H4 (cell line): ENCODE results near the gene RASSF1. TPM values are rescaled to one million over a fixed set of nuclear protein-coding genes. Genes with fewer than 3 reads are reported as not detected.

Experiments
- DNase-seq: peaks from one replicate; pipeline ENCODE4 v3.0.0-alpha.2; 2015; ENCODE audit warnings: low spot score
- total RNA-seq: library from RNA; depleted of rRNA; stranded (reverse); fragments of >200 nt; shearing (Covaris generic); gene quantifications from 2 replicates; pipeline ENCODE4 v1.2.3, GENCODE V29; 2014; rRNA removed

Gene RASSF1, protein sequence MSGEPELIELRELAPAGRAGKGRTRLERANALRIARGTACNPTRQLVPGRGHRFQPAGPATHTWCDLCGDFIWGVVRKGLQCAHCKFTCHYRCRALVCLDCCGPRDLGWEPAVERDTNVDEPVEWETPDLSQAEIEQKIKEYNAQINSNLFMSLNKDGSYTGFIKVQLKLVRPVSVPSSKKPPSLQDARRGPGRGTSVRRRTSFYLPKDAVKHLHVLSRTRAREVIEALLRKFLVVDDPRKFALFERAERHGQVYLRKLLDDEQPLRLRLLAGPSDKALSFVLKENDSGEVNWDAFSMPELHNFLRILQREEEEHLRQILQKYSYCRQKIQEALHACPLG
- 4.2 and 7.7 TPM in 2 replicates for total RNA-seq

DNA sequence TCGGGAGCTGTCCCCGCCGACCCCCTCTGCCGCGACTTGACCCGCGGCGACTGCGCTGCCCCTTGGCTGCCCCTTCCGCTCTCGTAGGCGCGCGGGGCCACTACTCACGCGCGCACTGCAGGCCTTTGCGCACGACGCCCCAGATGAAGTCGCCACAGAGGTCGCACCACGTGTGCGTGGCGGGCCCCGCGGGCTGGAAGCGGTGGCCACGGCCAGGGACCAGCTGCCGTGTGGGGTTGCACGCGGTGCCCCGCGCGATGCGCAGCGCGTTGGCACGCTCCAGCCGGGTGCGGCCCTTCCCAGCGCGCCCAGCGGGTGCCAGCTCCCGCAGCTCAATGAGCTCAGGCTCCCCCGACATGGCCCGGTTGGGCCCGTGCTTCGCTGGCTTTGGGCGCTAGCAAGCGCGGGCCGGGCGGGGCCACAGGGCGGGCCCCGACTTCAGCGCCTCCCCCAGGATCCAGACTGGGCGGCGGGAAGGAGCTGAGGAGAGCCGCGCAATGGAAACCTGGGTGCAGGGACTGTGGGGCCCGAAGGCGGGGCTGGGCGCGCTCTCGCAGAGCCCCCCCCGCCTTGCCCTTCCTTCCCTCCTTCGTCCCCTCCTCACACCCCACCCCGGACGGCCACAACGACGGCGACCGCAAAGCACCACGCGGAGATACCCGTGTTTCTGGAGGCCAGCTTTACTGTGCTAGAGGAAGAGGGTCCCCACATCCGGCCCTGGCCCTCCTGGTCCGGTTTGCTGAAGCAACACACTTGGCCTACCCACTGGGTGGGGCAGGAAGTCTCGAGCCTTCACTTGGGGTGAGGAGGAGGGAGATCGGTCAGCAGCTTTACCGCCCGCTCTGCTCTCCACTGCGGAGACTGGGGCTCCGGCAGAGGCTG, at the start of gene RASSF1:
Gene RASSF1, minus strand, starts transcription at position 389 of the 882 bp plus-strand sequence. Its CDS starts 31 bp downstream, at position 358.
- no peak for DNase-seq

DNA sequence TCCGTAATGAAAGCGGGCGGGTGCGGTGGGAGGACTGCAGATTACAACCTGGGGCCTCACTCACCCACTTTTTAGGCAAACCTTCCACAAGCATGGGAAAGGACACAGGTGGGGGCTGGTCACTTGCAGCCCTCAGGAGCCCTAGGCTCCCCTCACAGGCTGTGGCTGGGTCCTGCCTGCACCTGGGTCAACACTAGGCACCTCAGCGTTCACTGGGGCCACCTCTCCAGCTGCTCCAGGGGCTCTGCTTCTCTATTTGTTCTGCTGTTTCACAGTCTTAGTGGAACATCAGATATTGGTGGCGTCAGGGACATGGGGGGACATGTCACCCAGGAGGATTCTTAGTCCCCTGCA, 48.8 kb upstream of the RASSF1 start:
- DNase-seq: no peak

DNA sequence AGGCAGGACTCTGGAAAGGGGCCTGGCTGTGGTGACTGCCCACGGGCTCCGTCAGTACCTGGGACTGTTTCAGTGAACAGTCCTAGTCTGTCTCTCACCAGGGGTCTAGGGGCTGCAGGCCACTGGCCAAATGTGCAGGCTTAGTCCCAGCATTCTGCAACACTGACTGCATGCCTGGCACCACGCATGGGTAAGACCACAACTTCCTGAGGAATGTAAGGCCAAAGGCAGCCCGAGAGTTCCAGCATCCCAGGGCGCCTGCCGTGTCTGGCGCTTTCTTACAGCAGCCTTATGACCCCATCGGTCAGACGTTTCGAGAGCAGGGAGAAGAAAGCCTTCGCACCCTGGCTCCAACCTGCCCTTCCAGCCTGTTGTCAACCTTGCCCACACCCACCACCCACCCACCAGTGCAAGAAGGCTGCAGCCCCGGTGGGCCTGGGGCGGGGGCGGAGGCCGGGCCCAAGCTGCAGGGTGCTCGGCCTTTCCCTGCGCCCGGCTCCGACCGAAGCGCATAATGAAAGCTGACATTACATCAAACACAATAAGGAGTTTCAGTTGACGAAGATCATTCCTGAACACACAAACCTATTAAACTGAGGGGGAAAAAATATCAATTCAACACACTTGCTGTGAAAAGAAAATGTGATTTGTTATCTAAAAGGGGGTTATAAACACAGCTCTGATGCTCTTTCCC, 48.2 kb upstream of the RASSF1 start:
- no peak for DNase-seq

DNA sequence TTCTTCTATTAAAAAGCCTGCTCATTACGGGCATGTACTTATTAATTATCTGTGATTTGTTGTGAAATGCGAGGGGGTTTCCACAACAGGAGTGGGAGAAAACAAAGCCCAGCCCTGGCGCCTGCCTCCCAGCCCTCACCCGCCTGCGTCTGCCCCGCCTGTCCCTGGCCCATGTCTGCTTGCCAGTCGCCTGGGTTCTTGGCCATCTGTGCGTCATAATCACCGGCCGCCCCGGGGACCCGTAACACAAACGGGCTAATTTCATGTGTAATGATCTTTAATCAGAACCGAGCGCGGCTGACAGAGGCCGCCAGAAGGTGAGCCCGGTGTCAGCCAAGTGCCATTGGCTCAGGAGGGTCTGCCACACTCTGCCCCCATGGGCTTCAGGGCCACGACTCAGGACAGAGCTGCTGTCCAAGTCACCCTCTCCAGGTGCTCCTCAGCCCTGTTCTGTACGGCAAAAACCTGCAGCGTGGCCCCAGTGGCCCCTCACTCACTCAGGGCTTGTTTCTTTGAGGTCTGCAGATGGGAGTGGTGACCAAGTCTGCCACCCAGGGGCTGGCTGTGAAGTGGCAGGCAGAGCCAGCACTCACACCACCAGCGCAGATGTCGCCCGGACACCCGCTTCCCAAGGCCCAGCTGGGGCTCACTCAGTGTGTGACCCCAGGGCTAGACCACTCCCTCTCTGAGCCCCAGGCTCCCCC, 47.5 kb upstream of the RASSF1 start:
- DNase-seq: no peak

DNA sequence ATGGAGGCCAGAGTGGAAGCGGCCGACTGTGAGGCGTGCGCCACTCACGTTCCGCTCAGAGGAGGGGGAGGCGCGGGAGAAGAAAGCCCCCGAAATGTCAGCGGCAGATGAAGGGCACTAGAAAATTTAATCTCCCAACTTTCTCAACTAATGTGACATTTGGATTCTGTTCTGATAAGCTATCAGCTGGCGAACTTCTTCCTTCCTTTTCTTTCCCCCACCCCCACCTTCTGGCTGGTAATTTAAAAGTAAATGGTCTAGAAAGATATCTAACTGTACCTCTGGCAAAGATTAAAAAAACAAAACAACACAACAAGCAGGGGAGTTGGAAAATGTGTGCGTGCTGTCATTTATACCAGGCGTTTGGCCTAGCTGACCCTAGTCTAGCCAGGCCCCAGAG, 45.1 kb upstream of the RASSF1 start:
- DNase-seq: no peak

DNA sequence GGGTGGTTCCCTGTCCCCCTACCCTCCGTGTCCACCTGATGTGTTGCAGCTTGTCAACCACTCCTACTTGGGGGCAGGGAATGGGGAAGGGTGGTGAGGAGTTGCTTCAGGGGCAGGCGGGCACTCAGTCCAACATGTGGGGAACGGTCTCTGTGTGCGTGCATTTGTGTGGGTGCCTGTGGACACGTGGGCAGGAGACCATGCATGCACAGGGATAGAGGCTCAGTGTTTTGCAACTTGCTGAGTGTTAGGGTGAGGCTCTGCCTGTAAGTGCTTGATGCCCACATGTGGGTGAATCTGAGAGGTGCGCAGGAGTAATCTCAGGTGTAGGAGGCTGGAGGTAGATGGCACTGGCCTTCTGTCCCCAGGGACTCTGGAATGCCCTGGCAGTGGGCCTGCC, 43.1 kb upstream of the RASSF1 start:
- no peak for DNase-seq

DNA sequence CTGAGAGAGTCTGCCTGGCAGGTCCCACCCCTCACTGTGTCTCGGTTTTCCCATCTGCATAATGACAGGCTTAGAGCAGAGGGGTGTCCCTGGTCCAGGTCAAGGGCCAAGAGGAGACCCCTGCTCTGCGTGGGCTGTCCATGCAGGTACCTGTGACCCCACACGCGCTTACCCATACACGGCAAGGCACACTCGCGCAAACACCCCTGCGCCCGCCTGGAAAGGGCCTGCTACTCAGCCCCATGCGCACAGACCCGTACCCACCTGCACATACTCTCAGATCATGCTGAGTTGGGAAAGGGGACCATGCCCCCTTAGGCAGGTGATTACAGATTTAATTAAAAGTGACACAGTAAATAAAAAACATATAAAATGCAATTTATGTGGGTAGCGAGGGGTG, 42.1 kb upstream of the RASSF1 start:
- DNase-seq: no peak

DNA sequence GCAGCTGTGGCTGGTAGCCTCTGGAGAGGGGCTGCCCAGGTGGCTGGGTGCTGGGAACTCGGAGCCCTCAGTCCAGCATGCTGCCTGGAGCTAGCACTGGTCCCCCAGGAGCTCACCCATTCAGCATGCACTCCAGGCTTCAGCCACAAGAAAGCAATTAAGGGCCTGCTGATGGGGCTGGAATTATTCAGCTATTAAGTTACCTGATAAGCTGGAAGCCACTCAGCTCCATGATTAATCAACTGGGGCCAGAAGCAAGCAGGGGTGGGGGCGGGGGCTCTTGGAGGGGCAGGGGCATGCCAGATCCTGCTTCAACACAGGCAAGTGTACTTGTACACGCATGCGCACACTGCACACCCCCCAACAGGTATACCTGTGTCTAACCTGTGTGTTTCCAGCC, 40.7 kb upstream of the RASSF1 start:
- no peak for DNase-seq

DNA sequence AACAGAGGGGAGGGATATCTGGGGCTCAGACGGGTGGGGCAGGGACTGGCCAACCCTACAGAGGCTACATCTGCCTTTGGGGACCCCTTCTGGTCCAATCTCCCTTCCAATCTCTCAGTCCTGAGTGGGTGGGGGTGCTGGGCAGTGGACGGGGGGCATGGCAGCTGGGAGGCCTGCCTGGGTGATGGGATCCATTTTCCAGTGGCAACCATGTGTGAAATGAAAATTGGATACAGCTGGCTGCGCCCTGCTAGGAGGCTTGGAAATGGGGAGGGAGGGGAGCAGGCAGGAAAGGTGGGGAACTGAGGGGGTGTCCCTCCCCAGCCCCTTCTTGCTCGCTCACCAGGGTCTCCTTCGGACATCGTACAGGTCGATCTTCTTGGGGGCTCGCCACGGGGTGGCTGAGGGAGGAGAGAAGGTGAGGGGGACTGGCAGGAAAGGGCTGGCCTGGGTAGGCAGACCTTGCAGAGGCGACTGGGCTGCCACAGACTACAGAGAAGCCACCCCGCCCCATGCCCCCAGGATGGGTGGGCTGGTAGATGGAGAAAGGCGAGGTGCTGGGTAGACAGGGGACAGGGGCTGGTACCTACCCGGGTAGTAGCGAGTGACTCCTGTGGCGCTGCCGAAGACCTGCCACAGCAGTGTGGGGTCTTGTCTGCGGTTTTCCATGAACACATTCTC, 39.9 kb upstream of the RASSF1 start:
- DNase-seq: no peak

DNA sequence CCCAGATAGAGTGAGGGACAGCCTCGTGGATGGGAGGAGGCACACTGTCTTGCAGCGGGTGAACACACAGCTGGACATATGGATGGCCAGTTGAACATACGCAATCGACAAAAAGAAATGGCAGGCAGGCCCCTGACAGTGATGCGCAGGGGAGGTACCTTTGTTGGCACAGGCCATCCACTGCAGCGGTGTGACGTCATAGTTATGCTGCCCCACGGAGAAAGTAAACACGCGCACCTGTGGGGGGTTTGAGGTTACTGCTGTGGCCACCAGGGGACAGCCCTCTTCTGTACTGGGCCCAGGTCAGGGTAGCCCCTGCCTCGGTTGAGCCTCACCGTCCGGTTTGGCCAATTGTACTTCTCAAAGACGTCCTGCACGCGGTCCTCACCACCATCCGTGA, 38.1 kb upstream of the RASSF1 start:
- DNase-seq: no peak

DNA sequence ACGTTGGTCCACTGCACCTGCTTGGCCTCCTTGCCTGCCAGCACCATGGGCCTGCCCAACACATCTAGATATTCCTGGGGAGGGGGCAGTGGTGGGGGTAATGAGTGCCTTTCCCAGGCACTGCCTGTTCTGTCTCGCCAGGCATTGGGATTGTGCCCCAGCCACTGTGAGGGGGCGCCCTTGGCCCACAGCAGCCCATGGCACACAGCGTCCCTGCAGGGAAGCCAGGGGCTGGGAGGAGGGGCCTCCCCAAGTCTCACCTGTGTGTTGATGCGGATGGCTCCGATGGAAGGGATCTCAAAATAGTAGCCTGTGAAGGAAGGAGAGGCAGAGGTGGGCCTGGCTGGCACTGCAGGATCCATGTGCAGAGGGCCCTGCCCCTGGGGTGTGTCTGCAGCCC, 37.4 kb upstream of the RASSF1 start:
- no peak for DNase-seq

DNA sequence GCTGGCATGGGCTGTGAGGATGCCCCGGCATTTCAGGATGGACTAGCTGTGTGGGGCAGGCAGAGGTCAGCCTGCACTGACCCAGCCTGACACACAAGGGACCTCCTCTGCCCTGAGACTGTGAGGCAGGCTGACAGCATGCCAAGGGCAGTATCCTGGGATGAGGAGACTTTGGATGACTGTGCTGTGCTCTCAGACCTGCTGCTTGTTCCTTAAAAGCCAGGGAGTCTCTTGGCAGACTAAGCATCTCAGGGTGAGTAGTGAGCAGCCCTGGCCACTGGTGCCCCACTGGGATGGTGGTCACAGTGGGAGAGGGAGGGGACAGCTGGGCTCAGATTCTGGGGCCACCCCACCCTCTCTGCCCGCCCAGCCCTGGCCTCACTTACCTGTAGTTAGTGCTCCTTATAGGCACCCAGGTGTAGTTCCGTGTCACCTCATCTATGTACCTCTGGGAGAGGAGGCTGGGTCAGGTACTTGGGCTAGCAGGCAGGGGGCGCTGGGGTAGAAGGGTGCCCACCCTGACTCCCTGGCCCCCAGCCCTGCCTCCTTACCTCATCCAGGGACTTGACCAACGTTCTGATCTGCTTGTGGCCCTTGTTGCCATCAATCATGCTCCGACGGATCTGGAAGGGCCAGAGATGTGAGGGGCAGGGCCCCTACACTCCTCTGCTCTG, 34.8 kb upstream of the RASSF1 start:
- no peak for DNase-seq

DNA sequence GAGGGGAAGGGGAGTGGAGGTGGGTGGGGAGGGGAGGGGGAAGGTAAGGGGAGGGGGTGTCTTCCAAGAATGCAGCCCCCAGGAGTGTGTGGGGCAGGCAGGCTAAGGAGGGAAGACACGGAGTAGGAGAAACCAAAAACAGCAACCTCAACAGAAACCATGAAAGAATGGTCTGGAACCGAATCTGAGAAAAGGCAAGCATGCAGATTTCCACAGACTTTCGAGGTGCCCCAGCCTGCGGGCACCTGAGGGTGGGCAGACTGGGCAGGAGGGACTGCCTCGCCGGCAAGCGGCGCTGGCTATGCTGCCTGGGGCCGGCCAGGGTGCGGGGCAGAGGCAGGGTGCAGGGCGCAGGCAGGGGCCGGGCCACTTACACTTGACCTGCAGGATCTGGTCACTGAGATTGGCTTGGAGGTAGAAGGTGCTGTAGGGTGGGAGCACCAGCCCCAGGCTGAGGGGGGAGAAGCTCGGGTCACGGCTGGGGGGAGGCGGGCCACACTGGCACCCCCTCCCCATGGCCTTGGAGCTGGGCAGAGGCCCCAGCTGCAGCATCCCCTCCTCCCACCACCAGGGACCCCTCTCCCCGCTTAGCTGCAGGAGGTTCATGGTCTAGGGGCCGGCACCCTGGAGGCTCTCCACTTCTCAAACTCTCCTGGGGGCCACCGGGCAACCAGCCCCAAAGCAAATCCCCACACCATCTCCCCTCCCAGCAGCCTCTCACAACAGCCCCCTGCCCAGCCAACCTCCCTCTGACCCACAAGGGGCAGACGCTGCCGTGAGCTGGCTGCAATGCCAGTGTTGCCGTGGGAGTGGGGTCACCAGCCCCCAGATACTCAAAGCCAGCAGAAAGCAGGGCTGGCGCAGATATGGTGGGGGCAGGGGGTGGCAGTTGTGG, 34.0 kb upstream of the RASSF1 start:
- DNase-seq: no peak

DNA sequence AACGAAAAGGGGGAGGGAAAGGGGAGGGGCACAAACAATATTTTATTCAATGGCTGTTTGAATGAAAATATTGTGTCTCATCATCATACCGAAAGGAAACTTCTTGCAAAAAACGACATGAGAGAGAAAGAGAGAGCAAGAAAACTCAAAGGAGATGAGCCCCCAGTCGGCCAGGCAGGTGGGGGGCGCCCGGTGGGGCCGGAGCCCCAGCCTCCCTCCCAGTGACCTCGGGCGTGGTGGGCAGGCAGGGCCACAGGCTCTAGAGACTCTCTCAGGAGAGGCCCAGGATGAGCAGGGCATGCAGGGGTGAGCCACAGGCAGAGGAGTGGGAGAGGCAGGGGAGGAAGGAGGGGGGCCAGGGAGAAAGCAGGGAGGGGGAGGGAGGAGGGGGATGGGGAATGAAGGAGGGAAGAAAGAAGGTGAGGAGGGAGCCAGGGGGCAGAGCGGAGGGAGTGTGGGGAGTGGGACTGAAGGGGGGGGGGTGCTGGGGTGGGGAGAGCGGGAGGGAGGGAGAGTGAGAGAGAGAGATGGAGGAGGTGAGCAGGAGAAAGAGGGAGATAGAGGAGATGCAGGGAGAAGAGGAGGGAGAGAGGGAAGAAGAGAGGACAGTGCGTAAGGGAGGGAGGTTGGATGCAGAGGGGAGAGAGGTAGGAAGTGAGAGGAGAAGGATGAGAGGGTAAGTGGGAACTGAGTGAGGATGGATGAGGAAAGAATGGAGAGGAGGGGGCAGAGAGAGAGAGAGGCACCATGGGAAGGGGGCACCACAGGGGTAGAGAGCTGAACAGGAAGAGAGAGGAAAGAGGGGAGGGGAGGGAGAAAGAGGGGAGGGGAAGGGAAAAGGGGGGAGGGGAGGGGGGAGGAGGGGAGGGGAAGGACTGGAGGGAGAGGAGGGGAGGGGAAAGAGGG, 32.8 kb upstream of the RASSF1 start:
- no peak for DNase-seq

DNA sequence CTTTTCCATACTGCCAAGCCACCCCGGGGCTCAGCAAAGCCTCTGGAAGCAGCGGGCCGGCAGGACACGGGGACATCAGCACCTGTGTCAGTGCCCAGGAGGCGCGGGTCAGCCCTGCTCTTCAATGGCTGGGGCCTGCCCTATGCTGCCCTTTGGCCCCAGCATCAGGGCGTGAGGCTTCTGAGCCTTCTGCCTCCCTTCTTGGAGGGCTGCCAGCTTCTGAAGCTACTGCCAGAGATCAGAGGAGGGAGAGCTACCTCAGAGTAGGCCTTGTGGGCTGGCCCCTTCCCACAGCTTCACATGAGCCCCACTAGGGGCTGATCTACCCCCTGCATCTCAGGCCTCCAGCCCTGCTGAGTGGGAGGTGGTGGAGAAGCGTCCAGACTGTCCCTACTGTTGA, 31.7 kb upstream of the RASSF1 start:
- no peak for DNase-seq

DNA sequence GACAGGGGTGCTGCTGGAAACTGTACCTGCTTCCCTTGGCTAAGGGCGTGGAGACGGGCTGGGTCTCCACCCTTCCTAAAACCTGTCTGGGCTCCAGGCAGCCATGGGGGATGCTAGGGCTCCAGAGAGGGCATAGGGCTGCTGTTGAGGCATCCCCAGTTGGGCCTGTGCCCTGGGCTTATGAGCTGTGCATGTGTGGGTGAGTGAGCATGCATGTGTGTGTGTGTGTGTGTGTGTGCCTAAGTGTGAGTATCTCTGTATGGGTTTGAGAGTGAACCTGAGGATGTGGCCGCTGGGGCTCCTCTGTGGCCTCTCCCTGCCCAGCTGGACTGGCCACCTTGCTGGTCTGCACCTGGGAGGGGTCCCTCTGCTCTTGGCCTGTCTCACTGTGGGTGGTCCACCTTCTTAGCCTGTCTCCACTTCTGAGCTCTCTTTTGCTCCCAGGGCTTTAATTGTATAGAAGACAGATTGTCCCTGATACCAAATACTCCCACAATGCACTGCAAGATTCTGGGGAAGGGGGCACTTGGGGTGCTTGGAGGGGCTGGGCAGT, 30.6 kb upstream of the RASSF1 start:
- no peak for DNase-seq

DNA sequence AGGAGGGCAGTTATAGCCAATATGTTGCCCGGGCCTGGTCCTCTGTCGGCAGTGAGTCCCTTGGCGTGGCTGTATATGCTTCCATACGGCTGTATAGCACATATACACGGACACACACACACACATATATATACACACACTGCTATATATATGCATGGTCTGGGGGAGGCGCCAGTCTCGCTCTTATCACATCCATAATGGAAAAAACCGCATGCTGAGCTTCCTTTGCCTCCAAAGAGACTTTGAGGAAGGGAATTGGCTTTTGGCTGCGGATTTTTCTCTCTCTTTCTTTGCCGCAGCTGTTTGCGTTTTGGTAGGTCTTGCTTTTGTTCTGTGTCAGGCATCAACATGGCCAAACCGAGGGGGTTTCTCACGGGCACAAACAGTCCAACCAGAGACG, 30.0 kb upstream of the RASSF1 start:
- DNase-seq: no peak

DNA sequence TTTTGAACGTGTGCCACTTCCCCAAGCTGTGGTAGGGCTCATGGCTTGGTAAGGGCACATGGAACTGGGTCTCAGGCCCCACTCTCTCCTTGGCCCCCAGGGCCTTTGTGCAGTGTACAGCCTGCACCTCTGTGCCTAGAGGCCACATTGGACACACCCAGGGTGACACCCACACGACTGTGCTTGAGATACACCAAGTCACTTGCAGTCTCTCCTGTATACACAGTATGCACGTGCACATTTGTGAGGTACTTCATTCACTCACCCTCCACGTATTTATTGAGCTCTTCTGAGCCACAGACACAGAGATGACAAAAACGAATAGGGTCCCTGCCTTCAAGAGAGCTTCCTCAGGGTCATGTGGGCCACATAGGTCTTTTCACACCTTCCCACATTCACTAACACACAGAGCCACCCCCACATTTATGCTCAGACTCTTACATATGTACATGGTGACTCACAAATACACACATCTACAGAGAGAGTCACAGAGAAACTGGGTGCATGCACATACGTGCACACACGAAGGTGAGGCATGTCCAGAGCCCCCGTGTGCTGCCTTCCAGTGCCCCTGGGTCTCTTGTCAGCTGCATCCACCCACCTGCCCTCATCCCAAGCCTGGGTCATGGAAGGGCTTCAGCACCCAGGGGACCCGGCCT, 28.5 kb upstream of the RASSF1 start:
- no peak for DNase-seq
